Natural killer cell (primary cell): Measurements from ENCODE around the gene MTUS2. TPM values are rescaled to one million over a fixed set of nuclear protein-coding genes. Genes with fewer than 3 reads are reported as not detected.

Experiments used
- ATAC-seq, 3 donors: fragments of 150-1000 bp in 2 of 3; fragments of 200-7000 bp in 1 of 3; cut with Tn5 transposase; 1 replicate in 1 of 3; 2 replicates in 2 of 3; pipeline ENCODE4 v1.10.0; 2021; ENCODE audit warnings: mild to moderate bottlenecking in 2 of 3, moderate library complexity in 2 of 3
- DNase-seq, 2 donors: peaks; one replicate each; pipeline versions ENCODE4 v3.0.0 to v3.0.0-alpha.2; 2013 to 2021; ENCODE audit warnings: mixed read lengths in 1 of 2
- H3K27ac ChIP-seq: one replicate; pipeline ENCODE4 v1.5.1; 2013; ENCODE audit warnings: mild to moderate bottlenecking, low read length
- H3K27me3 ChIP-seq: one replicate; pipeline ENCODE4 v1.6.1; 2013; ENCODE audit warnings: low read length; ENCODE audit not compliant: control insufficient read depth, insufficient read depth
- H3K36me3 ChIP-seq: one replicate; pipeline ENCODE4 v1.6.1; 2013; ENCODE audit warnings: low read length; ENCODE audit not compliant: control insufficient read depth, insufficient read depth
- H3K4me1 ChIP-seq: one replicate; pipeline ENCODE4 v1.6.1; 2013; ENCODE audit warnings: low read length; ENCODE audit not compliant: control insufficient read depth, insufficient read depth
- H3K4me3 ChIP-seq: one replicate; pipeline ENCODE4 v1.5.1; 2013; ENCODE audit warnings: low read length
- H3K9me3 ChIP-seq: one replicate; pipeline ENCODE4 v1.6.1; 2013; ENCODE audit warnings: low read length; ENCODE audit not compliant: control insufficient read depth, insufficient read depth
- H3K27ac Mint-ChIP-seq, 2 donors: one replicate each; pipeline ENCODE4 v1.8.0; 2022; ENCODE audit warnings: mild to moderate bottlenecking in 2 of 2, mixed read lengths in 2 of 2, moderate library complexity in 1 of 2
- H3K27me3 Mint-ChIP-seq, 2 donors: one replicate each; pipeline ENCODE4 v1.8.0; 2022; ENCODE audit warnings: low read depth in 2 of 2, mixed read lengths in 2 of 2
- H3K36me3 Mint-ChIP-seq: one replicate; pipeline ENCODE4 v1.8.0; 2022; ENCODE audit warnings: mixed read lengths
- H3K4me1 Mint-ChIP-seq, 2 donors: one replicate each; pipeline ENCODE4 v1.8.0; 2022; ENCODE audit warnings: mixed read lengths in 2 of 2
- H3K4me3 Mint-ChIP-seq: one replicate; pipeline ENCODE4 v1.8.0; 2022; ENCODE audit warnings: mild to moderate bottlenecking, moderate library complexity, mixed read lengths
- H3K9me3 Mint-ChIP-seq, 2 donors: one replicate each; pipeline ENCODE4 v1.8.0; 2022; ENCODE audit warnings: mixed read lengths in 2 of 2
- CTCF ChIP-seq: fragments of 200-600 bp; IDR thresholded peaks from one replicate; pipeline ENCODE4 v1.8.0; 2022; ENCODE audit warnings: antibody characterized with exemption
- WGBS: methylation state at CpG from one replicate; pipeline ENCODE4 v1.1.7; 2013; ENCODE audit warnings: missing lambda C conversion rate; ENCODE audit not compliant: insufficient coverage; 5-methylcytosine and 5-hydroxymethylcytosine counted together
- intact Hi-C: fragments of 100-400 bp; cut with micrococcal nuclease; formaldehyde crosslinking; loops from one replicate; pipeline ENCODE4 v1.14.2; 2022
- total RNA-seq, 4 donors: library from RNA; stranded (reverse); fragments of 120-200 nt in 1 of 4; gene quantifications; one replicate each; pipeline versions ENCODE4 v1.2.3 to v1.2.4, GENCODE V29; 2013 to 2022

Gene MTUS2
- total RNA-seq, 3 donors from 2014 or later (not counting 1 experiment from before 2014, with no cell fraction given), result not detected

GRCh38 chr13:29159871-29160270, 339.7 kb downstream of the MTUS2 start:
- no peaks in the 10 kb centered on the region for H3K27me3 Mint-ChIP-seq
- intact Hi-C loops, result no loop called here
- Histone ChIP-seq H3K27me3 (no peaks in the 10 kb centered on the region), H3K9me3 (no peaks in the 10 kb centered on the region), H3K36me3 (no peaks in the 10 kb centered on the region), H3K4me3 (no peak overlapping the region), H3K27ac (no peak overlapping the region), H3K4me1 (no peaks in the 10 kb centered on the region)
- H3K9me3 Mint-ChIP-seq, result peaks cover 3 to 10% of the 10 kb centered on the region in 2 donors
- DNase-seq, result no peak
- H3K4me3 Mint-ChIP-seq, result no peak overlapping the region
- TF ChIP-seq CTCF, result no peak
- H3K4me1 Mint-ChIP-seq, result no peaks in the 10 kb centered on the region
- no peak for ATAC-seq
- H3K27ac Mint-ChIP-seq, result no peak overlapping the region
- no peaks in the 10 kb centered on the region for H3K36me3 Mint-ChIP-seq
- WGBS, result 94% methylated on average over 5 of the region's 5 CpGs

- ATAC-seq (no peak), DNase-seq (no peak)
- Histone ChIP-seq H3K27me3 (no peaks in the 10 kb centered on the region), H3K4me3 (no peak overlapping the region), H3K9me3 (no peaks in the 10 kb centered on the region), H3K27ac (no peak overlapping the region), H3K4me1 (no peaks in the 10 kb centered on the region), H3K36me3 (no peaks in the 10 kb centered on the region)
- no peak for TF ChIP-seq CTCF
- Mint-ChIP-seq H3K27ac (no peak overlapping the region), H3K4me1 (no peaks in the 10 kb centered on the region), H3K4me3 (no peak overlapping the region), H3K9me3 (peaks cover 6 to 13% of the 10 kb centered on the region in 2 donors), H3K27me3 (no peaks in the 10 kb centered on the region), H3K36me3 (no peaks in the 10 kb centered on the region)
- WGBS, result 14% methylated on average over 3 of the region's 3 CpGs
- intact Hi-C loops, result no loop called here
Measured at GRCh38 chr13:29160862-29161261, 340.7 kb downstream of the MTUS2 start.

- H3K27me3 ChIP-seq, result no peaks in the 10 kb centered on the region
- intact Hi-C loops, result no loop called here
- Mint-ChIP-seq H3K27ac (no peak overlapping the region), H3K4me1 (no peaks in the 10 kb centered on the region), H3K36me3 (no peaks in the 10 kb centered on the region), H3K9me3 (peaks cover 6 to 13% of the 10 kb centered on the region in 2 donors), H3K27me3 (no peaks in the 10 kb centered on the region), H3K4me3 (no peak overlapping the region)
- no peak overlapping the region for H3K27ac ChIP-seq
- no peak for ATAC-seq
- whole genome bisulfite sequencing, result 68% methylated on average over 6 of the region's 6 CpGs
- no peak overlapping the region for H3K4me3 ChIP-seq
- no peak for TF ChIP-seq CTCF
- no peak for DNase-seq
- H3K36me3 ChIP-seq, result no peaks in the 10 kb centered on the region
- H3K9me3 ChIP-seq, result no peaks in the 10 kb centered on the region
- H3K4me1 ChIP-seq, result no peaks in the 10 kb centered on the region
Measured at GRCh38 chr13:29161676-29162075, 341.5 kb downstream of the MTUS2 start.

GRCh38 chr13:29162638-29163235, 342.6 kb downstream of the MTUS2 start:
- H3K4me1 ChIP-seq, result no peaks in the 10 kb centered on the region
- DNase-seq (no peak), ATAC-seq (no peak)
- H3K27me3 ChIP-seq, result no peaks in the 10 kb centered on the region
- Mint-ChIP-seq H3K27ac (no peak overlapping the region), H3K4me3 (no peak overlapping the region), H3K27me3 (no peaks in the 10 kb centered on the region), H3K4me1 (no peaks in the 10 kb centered on the region), H3K36me3 (no peaks in the 10 kb centered on the region), H3K9me3 (peaks cover 6 to 12% of the 10 kb centered on the region in 2 donors)
- H3K36me3 ChIP-seq, result no peaks in the 10 kb centered on the region
- H3K9me3 ChIP-seq, result no peaks in the 10 kb centered on the region
- intact Hi-C loops, result no loop called here
- TF ChIP-seq CTCF, result no peak
- H3K4me3 ChIP-seq, result no peak overlapping the region
- no peak overlapping the region for H3K27ac ChIP-seq
- 65% methylated on average over 6 of the region's 6 CpGs for WGBS
